ENCODE measurements around the gene GRIK1.

DNA sequence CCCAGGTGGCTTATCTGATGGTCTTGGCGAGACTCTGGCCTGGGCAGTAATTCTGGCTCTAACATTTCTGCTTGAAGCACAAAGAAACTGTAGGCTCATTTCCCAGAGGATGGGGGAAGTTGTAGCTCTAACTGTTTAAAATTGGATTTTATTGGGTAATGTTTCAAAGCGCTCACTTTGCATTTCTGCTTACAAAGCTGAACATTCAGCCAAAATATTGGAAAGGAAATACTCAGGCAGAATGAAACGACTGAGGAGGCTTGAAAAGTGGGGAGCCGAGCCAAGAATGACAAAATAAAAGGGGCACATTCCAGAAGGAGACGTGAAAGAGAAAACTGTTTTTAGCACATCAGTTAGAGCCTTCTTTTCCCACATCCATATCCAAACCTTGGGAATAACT, 202.6 kb downstream of the GRIK1 start:
- TF ChIP-seq ZNF24 (tag by site-specific recombination; IDR thresholded peaks at IDR 0.05) (no peak), MYNN (tag by site-specific recombination; IDR thresholded peaks at IDR 0.05; ENCODE audit: borderline replicate concordance) (no peak), ZNF311 (tag by site-specific recombination; IDR thresholded peaks at IDR 0.05; ENCODE audit: borderline replicate concordance) (no peak), ZNF155 (tag by site-specific recombination; IDR thresholded peaks at IDR 0.05) (no peak), SCRT1 (tag by site-specific recombination; IDR thresholded peaks at IDR 0.05; ENCODE audit: borderline replicate concordance) (no peak), ZSCAN16 (tag by site-specific recombination; IDR thresholded peaks at IDR 0.05) (no peak)
- TF ChIP-seq, protein P1, sequence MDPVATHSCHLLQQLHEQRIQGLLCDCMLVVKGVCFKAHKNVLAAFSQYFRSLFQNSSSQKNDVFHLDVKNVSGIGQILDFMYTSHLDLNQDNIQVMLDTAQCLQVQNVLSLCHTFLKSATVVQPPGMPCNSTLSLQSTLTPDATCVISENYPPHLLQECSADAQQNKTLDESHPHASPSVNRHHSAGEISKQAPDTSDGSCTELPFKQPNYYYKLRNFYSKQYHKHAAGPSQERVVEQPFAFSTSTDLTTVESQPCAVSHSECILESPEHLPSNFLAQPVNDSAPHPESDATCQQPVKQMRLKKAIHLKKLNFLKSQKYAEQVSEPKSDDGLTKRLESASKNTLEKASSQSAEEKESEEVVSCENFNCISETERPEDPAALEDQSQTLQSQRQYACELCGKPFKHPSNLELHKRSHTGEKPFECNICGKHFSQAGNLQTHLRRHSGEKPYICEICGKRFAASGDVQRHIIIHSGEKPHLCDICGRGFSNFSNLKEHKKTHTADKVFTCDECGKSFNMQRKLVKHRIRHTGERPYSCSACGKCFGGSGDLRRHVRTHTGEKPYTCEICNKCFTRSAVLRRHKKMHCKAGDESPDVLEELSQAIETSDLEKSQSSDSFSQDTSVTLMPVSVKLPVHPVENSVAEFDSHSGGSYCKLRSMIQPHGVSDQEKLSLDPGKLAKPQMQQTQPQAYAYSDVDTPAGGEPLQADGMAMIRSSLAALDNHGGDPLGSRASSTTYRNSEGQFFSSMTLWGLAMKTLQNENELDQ (tag by site-specific recombination; IDR thresholded peaks at IDR 0.05; ENCODE audit: low read depth), result no peak
- TF ChIP-seq, protein P2, sequence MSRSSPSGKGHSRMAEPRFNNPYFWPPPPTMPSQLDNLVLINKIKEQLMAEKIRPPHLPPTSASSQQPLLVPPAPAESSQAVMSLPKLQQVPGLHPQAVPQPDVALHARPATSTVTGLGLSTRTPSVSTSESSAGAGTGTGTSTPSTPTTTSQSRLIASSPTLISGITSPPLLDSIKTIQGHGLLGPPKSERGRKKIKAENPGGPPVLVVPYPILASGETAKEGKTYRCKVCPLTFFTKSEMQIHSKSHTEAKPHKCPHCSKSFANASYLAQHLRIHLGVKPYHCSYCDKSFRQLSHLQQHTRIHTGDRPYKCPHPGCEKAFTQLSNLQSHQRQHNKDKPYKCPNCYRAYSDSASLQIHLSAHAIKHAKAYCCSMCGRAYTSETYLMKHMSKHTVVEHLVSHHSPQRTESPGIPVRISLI (tag by site-specific recombination; IDR thresholded peaks at IDR 0.05), result no peak
- TF ChIP-seq, protein P3, sequence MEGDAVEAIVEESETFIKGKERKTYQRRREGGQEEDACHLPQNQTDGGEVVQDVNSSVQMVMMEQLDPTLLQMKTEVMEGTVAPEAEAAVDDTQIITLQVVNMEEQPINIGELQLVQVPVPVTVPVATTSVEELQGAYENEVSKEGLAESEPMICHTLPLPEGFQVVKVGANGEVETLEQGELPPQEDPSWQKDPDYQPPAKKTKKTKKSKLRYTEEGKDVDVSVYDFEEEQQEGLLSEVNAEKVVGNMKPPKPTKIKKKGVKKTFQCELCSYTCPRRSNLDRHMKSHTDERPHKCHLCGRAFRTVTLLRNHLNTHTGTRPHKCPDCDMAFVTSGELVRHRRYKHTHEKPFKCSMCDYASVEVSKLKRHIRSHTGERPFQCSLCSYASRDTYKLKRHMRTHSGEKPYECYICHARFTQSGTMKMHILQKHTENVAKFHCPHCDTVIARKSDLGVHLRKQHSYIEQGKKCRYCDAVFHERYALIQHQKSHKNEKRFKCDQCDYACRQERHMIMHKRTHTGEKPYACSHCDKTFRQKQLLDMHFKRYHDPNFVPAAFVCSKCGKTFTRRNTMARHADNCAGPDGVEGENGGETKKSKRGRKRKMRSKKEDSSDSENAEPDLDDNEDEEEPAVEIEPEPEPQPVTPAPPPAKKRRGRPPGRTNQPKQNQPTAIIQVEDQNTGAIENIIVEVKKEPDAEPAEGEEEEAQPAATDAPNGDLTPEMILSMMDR (tag by site-specific recombination; IDR thresholded peaks at IDR 0.05), result no peak
- TF ChIP-seq, protein P4, sequence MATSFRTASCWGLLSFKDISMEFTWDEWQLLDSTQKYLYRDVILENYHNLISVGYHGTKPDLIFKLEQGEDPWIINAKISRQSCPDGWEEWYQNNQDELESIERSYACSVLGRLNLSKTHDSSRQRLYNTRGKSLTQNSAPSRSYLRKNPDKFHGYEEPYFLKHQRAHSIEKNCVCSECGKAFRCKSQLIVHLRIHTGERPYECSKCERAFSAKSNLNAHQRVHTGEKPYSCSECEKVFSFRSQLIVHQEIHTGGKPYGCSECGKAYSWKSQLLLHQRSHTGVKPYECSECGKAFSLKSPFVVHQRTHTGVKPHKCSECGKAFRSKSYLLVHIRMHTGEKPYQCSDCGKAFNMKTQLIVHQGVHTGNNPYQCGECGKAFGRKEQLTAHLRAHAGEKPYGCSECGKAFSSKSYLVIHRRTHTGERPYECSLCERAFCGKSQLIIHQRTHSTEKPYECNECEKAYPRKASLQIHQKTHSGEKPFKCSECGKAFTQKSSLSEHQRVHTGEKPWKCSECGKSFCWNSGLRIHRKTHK (tag by site-specific recombination; IDR thresholded peaks at IDR 0.05), result no peak
